IMR-90 (cell line): Measurements from ENCODE around the gene KMT2E.

ENCODE experiments used
- BHLHE40 ChIP-seq: fragments of 150-350 bp; IDR thresholded peaks from 2 replicates; pipeline ENCODE4 v1.6.1; 2016; ENCODE audit warnings: mild to moderate bottlenecking, low read depth, low read length
- CEBPB ChIP-seq: IDR thresholded peaks from 2 replicates; pipeline ENCODE4 v1.6.1; 2012; ENCODE audit warnings: low read depth, low read length, improper control_type of control experiment
- FOS ChIP-seq: fragments of 150-350 bp; IDR thresholded peaks from 2 replicates; pipeline ENCODE4 v1.6.1; 2016; ENCODE audit warnings: low read depth, low read length
- MAFK ChIP-seq: IDR thresholded peaks from 2 replicates; pipeline ENCODE4 v1.6.1; 2012; ENCODE audit warnings: low read depth, low read length, improper control_type of control experiment
- POLR2A ChIP-seq: IDR thresholded peaks from 2 replicates; pipeline ENCODE4 v1.6.1; 2012; ENCODE audit warnings: mild to moderate bottlenecking, low read depth, low read length
- RAD21 ChIP-seq: IDR thresholded peaks from 2 replicates; pipeline ENCODE4 v1.6.1; 2012; ENCODE audit warnings: low read length, improper control_type of control experiment
- RCOR1 ChIP-seq: IDR thresholded peaks from 2 replicates; pipeline ENCODE4 v1.6.1; 2012; ENCODE audit warnings: mild to moderate bottlenecking, low read length, improper control_type of control experiment; ENCODE audit not compliant: insufficient replicate concordance
- RFX5 ChIP-seq: IDR thresholded peaks from 2 replicates; pipeline ENCODE4 v1.8.0; 2012; ENCODE audit warnings: low read depth, mild to moderate bottlenecking, low read length, moderate library complexity
- SMC3 ChIP-seq: fragments of 150-350 bp; IDR thresholded peaks from 2 replicates; pipeline ENCODE4 v1.6.1; 2016; ENCODE audit warnings: low read depth, mild to moderate bottlenecking, antibody characterized with exemption, low read length, moderate library complexity
- TF ChIP-seq, protein P1 (sequence below): conservative IDR thresholded peaks from 2 replicates; pipeline ENCODE4 v1.5.1; 2012; ENCODE audit warnings: mild to moderate bottlenecking, low read depth, low read length, improper control_type of control experiment
- TF ChIP-seq, protein P2 (sequence below): fragments of 150-350 bp; IDR thresholded peaks from 2 replicates; pipeline ENCODE4 v1.6.1; 2017; ENCODE audit warnings: mild to moderate bottlenecking, antibody characterized with exemption, low read length, low read depth
- TF ChIP-seq, protein P3 (sequence below): fragments of 150-350 bp; IDR thresholded peaks from 2 replicates; pipeline ENCODE4 v1.6.1; 2016; ENCODE audit warnings: low read depth, mild to moderate bottlenecking, low read length, moderate library complexity, borderline replicate concordance

DNA sequence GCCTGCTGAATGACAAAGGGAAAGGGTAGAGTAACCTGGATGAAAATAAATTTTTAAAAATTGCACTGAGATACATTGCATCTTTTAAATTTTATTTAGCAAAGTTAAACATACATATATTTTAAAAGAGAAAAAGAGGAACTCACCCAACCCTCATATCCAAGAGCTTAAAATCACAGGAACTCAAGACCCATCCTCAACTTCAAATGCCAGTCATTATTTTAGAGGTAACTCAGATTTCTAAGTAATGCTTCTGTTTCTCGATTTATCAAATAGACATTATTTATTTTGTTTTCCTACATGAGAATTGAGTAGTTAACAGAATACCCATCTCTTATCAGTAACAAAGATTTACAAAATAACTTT, 32.4 kb upstream of the KMT2E start:
- TF ChIP-seq RCOR1 (no peak), FOS (no peak), BHLHE40 (no peak), POLR2A (no peak), SMC3 (no peak), RAD21 (no peak), MAFK (no peak), RFX5 (no peak), CEBPB (no peak)
- TF ChIP-seq, protein P1, sequence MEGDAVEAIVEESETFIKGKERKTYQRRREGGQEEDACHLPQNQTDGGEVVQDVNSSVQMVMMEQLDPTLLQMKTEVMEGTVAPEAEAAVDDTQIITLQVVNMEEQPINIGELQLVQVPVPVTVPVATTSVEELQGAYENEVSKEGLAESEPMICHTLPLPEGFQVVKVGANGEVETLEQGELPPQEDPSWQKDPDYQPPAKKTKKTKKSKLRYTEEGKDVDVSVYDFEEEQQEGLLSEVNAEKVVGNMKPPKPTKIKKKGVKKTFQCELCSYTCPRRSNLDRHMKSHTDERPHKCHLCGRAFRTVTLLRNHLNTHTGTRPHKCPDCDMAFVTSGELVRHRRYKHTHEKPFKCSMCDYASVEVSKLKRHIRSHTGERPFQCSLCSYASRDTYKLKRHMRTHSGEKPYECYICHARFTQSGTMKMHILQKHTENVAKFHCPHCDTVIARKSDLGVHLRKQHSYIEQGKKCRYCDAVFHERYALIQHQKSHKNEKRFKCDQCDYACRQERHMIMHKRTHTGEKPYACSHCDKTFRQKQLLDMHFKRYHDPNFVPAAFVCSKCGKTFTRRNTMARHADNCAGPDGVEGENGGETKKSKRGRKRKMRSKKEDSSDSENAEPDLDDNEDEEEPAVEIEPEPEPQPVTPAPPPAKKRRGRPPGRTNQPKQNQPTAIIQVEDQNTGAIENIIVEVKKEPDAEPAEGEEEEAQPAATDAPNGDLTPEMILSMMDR, result no peak
- TF ChIP-seq, protein P2, sequence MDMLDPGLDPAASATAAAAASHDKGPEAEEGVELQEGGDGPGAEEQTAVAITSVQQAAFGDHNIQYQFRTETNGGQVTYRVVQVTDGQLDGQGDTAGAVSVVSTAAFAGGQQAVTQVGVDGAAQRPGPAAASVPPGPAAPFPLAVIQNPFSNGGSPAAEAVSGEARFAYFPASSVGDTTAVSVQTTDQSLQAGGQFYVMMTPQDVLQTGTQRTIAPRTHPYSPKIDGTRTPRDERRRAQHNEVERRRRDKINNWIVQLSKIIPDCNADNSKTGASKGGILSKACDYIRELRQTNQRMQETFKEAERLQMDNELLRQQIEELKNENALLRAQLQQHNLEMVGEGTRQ, result no peak
- TF ChIP-seq, protein P3, sequence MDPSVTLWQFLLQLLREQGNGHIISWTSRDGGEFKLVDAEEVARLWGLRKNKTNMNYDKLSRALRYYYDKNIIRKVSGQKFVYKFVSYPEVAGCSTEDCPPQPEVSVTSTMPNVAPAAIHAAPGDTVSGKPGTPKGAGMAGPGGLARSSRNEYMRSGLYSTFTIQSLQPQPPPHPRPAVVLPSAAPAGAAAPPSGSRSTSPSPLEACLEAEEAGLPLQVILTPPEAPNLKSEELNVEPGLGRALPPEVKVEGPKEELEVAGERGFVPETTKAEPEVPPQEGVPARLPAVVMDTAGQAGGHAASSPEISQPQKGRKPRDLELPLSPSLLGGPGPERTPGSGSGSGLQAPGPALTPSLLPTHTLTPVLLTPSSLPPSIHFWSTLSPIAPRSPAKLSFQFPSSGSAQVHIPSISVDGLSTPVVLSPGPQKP, result no peak
